K562 (cell line): ENCODE results near the gene RTL10. TPM values are rescaled to one million over a fixed set of nuclear protein-coding genes. Genes with fewer than 3 reads are reported as not detected.
A peak's percentile ranks its signal among the peaks of the same experiment; 100 is the strongest.

Source experiments
- CCNT2 ChIP-seq: IDR thresholded peaks from 2 replicates; pipeline ENCODE4 v1.6.1; 2011; ENCODE audit warnings: borderline replicate concordance, low read depth, mild to moderate bottlenecking, moderate library complexity, mixed read lengths, low read length; ENCODE audit not compliant: insufficient read length; ENCODE audit errors: extremely low read depth
- CREB3L1 ChIP-seq: fragments of 450-650 bp; IDR thresholded peaks from 2 replicates; pipeline ENCODE4 v1.6.1; 2014; ENCODE audit warnings: low read depth, mild to moderate bottlenecking, moderate library complexity, borderline replicate concordance
- HNRNPL ChIP-seq: fragments of 200-400 bp; formaldehyde crosslinking; IDR thresholded peaks from 2 replicates; pipeline ENCODE4 v1.6.1; 2017; ENCODE audit warnings: low read depth, mild to moderate bottlenecking, low read length
- MTF1 ChIP-seq: fragments of 250-450 bp; sonication (Bioruptor Pico); IDR thresholded peaks from 2 replicates; pipeline ENCODE4 v1.9.0; 2021; ENCODE audit warnings: moderate library complexity, mild to moderate bottlenecking, inconsistent platforms, borderline replicate concordance
- NCOA6 ChIP-seq: fragments of 450-650 bp; IDR thresholded peaks from 2 replicates; pipeline ENCODE4 v1.6.1; 2017; ENCODE audit warnings: mild to moderate bottlenecking
- RUNX1 ChIP-seq: sonication (generic); IDR thresholded peaks from 2 replicates; pipeline ENCODE4 v1.6.1; 2016; ENCODE audit warnings: antibody characterized with exemption, low read depth
- SNRNP70 ChIP-seq: fragments of 200-400 bp; formaldehyde crosslinking; optimal IDR thresholded peaks from 2 replicates; pipeline ENCODE3; 2017; ENCODE audit warnings: low read depth, low read length
- SP1 ChIP-seq: sonication (generic); formaldehyde crosslinking; IDR thresholded peaks from 2 replicates; pipeline ENCODE4 v1.8.1; 2022; ENCODE audit warnings: mild to moderate bottlenecking, missing genetic modification reagents
- SREBF1 ChIP-seq: fragments of 150-350 bp; IDR thresholded peaks from 2 replicates; pipeline ENCODE4 v1.6.1; 2014; ENCODE audit warnings: antibody characterized with exemption, low read depth, low read length, borderline replicate concordance
- TSHZ1 ChIP-seq: fragments of 250-450 bp; sonication (Bioruptor Pico); IDR thresholded peaks from 2 replicates; pipeline ENCODE4 v1.4.0; 2020; ENCODE audit warnings: mild to moderate bottlenecking, moderate library complexity
- ZNF197 ChIP-seq: fragments of 200-800 bp; sonication (Bioruptor generic); IDR thresholded peaks from 2 replicates; pipeline ENCODE4 v1.6.1; 2016; ENCODE audit warnings: low read depth, missing genetic modification characterization, missing compliant biosample characterization
- ZNF212 ChIP-seq: fragments of 450-650 bp; formaldehyde crosslinking; IDR thresholded peaks from 2 replicates; pipeline ENCODE4 v1.4.0; 2020; ENCODE audit warnings: mild to moderate bottlenecking
- ZSCAN32 ChIP-seq: fragments of 450-650 bp; formaldehyde crosslinking; IDR thresholded peaks from 2 replicates; pipeline ENCODE4 v1.4.0; 2020; ENCODE audit warnings: mild to moderate bottlenecking, moderate library complexity
- polyA plus RNA-seq, 8 experiments: library from polyadenylated mRNA; depleted of rRNA in 4 of 8; stranded (reverse) in 5 of 8; unstranded in 3 of 8; fragments of >200 nt; fragmentation: Nextera tagmentation in 2 of 8; fragmentation: Illumina TruSeq in 1 of 8; extraction: Ambion mirVana in 2 of 8; extraction: Trizol in 1 of 8; gene quantifications; 2 replicates each; pipeline versions ENCODE4 v1.2.1 to v1.2.3, GENCODE V29; 2011 to 2014; ENCODE audit warnings: inconsistent platforms in 1 of 8, missing spikeins in 1 of 8
- total RNA-seq, 7 experiments: library from RNA; depleted of rRNA in 6 of 7; stranded (reverse); fragments of >200 nt in 6 of 7; fragmentation: Illumina TruSeq in 2 of 7; extraction: Trizol in 2 of 7; gene quantifications; 2 replicates each; pipeline versions ENCODE4 v1.2.1 to v1.2.3, GENCODE V29; 2011 to 2021; ENCODE audit warnings: low replicate concordance in 1 of 7
- TF ChIP-seq, protein P1 (sequence below): fragments of 450-650 bp; conservative IDR thresholded peaks from 2 replicates; pipeline ENCODE4 v1.6.1; 2016; ENCODE audit warnings: missing genetic modification characterization, low read depth, mild to moderate bottlenecking, control low read depth, missing compliant biosample characterization

The RTL10 gene
- total and polyA plus RNA-seq, 9 of the 15 experiments (the other 6 are each of a cell fraction or from before 2014, with no cell fraction given), result 19.8 to 75.5 (median 32.5) TPM

DNA sequence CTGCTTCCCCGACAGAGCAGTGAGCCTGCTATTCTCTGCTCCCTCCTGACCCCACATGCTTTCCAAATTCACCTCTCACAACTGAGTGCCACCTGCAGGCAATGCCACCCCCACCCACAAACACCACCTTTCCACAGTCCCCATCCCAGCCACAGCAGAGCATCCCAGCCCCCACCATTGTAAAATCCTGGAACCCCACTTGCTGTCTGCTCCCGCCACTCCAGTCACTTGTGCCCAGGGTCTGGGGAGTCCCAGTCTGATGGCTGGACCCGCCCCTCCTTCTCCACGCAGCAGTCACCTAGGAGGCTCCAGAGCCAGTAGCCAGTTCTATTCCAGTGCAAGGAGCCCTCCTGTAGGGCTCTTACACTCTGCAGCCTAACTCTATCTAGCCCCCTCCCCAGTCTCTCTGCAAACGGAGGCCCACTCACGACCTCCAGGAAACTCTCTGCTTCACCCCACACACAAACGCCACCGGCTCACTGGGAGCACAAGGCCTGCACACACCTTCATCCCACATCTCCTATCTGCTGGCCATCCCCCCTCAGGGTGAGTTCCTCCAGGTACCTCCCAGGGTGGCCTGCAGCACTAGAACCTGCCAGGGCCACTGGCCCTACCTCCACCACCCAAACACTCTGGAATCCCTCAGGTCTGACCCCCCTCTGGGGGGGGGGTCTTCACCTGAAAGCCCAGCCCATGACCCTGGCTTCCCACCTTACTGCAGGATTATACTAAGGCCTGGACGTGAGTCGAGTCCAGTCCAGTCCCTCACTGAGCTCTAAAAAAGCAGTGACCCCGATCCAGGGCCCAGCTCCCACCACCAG, 1.4 kb downstream of the RTL10 start (continued):
- no peak for TF ChIP-seq TSHZ1
- TF ChIP-seq ZNF197 (CRISPR knock-in tag), result no peak
- no peak for TF ChIP-seq CREB3L1
- TF ChIP-seq MTF1 (CRISPR knock-in tag), result 0 out of 2 replicates have a peak, but pooled peaks have one; percentile 54
- no peak for TF ChIP-seq SP1 (CRISPR knock-in tag)
- 0 out of 2 replicates have a peak, but pooled peaks have one; percentile 23 for TF ChIP-seq SREBF1
- TF ChIP-seq ZNF212 (CRISPR knock-in tag), result no peak
- TF ChIP-seq CCNT2, result no peak
- no peak for TF ChIP-seq NCOA6
- no peak for TF ChIP-seq SNRNP70
- no peak for TF ChIP-seq HNRNPL
- no peak for TF ChIP-seq RUNX1
- TF ChIP-seq ZSCAN32 (CRISPR knock-in tag), result no peak
- TF ChIP-seq, protein P1, sequence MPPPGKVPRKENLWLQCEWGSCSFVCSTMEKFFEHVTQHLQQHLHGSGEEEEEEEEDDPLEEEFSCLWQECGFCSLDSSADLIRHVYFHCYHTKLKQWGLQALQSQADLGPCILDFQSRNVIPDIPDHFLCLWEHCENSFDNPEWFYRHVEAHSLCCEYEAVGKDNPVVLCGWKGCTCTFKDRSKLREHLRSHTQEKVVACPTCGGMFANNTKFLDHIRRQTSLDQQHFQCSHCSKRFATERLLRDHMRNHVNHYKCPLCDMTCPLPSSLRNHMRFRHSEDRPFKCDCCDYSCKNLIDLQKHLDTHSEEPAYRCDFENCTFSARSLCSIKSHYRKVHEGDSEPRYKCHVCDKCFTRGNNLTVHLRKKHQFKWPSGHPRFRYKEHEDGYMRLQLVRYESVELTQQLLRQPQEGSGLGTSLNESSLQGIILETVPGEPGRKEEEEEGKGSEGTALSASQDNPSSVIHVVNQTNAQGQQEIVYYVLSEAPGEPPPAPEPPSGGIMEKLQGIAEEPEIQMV (tag), result no peak
